GM23338 (cell line): ENCODE results near the gene SYK. TPM values are rescaled to one million over a fixed set of nuclear protein-coding genes. Genes with fewer than 3 reads are reported as not detected.

ENCODE experiments used
- ATAC-seq: fragments of 200-7000 bp; cut with Tn5 transposase; 3 replicates; pipeline ENCODE4 v1.9.1; 2020
- DNase-seq: peaks from one replicate; pipeline ENCODE4 v3.0.0-alpha.2; 2015; ENCODE audit warnings: low spot score
- H2AFZ ChIP-seq: fragments of 200-600 bp; sonication (generic); 2 replicates; pipeline ENCODE4 v1.8.0; 2016; ENCODE audit warnings: antibody characterized with exemption, mild to moderate bottlenecking, moderate library complexity
- H3F3A ChIP-seq: fragments of 200-600 bp; sonication (generic); replicated peaks from 2 replicates; pipeline ENCODE4 v1.8.0; 2017; ENCODE audit warnings: antibody characterized with exemption, mixed run types, low read depth
- H3K27ac ChIP-seq: fragments of 200-600 bp; sonication (generic); 2 replicates; pipeline ENCODE4 v1.6.1; 2016; ENCODE audit warnings: low read depth
- H3K27me3 ChIP-seq: fragments of 200-600 bp; sonication (generic); 2 replicates; pipeline ENCODE4 v1.8.0; 2016; ENCODE audit warnings: mild to moderate bottlenecking, mixed run types, moderate library complexity; ENCODE audit not compliant: insufficient read depth
- H3K36me3 ChIP-seq: fragments of 200-600 bp; sonication (generic); 2 replicates; pipeline ENCODE4 v1.8.0; 2016; ENCODE audit warnings: mild to moderate bottlenecking; ENCODE audit not compliant: insufficient read depth
- H3K4me1 ChIP-seq: fragments of 200-600 bp; sonication (generic); 2 replicates; pipeline ENCODE4 v1.8.0; 2016; ENCODE audit warnings: mild to moderate bottlenecking, moderate library complexity; ENCODE audit not compliant: insufficient read depth
- H3K4me2 ChIP-seq: fragments of 200-600 bp; sonication (generic); 2 replicates; pipeline ENCODE4 v1.7.1; 2017; ENCODE audit warnings: mixed run types
- H3K4me3 ChIP-seq: fragments of 200-600 bp; sonication (generic); 2 replicates; pipeline ENCODE4 v1.6.1; 2016; ENCODE audit warnings: mixed run types
- H3K79me2 ChIP-seq: fragments of 200-600 bp; sonication (generic); replicated peaks from 2 replicates; pipeline ENCODE4 v1.8.0; 2017; ENCODE audit warnings: mild to moderate bottlenecking; ENCODE audit not compliant: insufficient read depth
- H3K9me2 ChIP-seq: fragments of 200-600 bp; sonication (generic); 2 replicates; pipeline ENCODE4 v1.8.0; 2017; ENCODE audit not compliant: insufficient read depth
- H4K20me1 ChIP-seq: fragments of 200-600 bp; sonication (generic); replicated peaks from 2 replicates; pipeline ENCODE4 v1.8.0; 2017; ENCODE audit warnings: mild to moderate bottlenecking; ENCODE audit not compliant: insufficient read depth
- H3K27ac Mint-ChIP-seq: 2 replicates; pipeline ENCODE4 v1.8.0; 2020; ENCODE audit warnings: inconsistent platforms, mild to moderate bottlenecking, moderate library complexity, mixed read lengths
- H3K27me3 Mint-ChIP-seq: 3 replicates; pipeline ENCODE4 v1.8.0; 2022; ENCODE audit warnings: low read depth, mild to moderate bottlenecking, moderate library complexity, mixed read lengths, inconsistent platforms; ENCODE audit not compliant: insufficient read depth, poor library complexity
- H3K36me3 Mint-ChIP-seq: 3 replicates; pipeline ENCODE4 v1.8.0; 2021; ENCODE audit warnings: low read depth, mild to moderate bottlenecking, inconsistent platforms, moderate library complexity, mixed read lengths
- H3K4me1 Mint-ChIP-seq: 3 replicates; pipeline ENCODE4 v1.8.0; 2020; ENCODE audit warnings: mild to moderate bottlenecking, inconsistent platforms, mixed read lengths
- H3K4me3 Mint-ChIP-seq: 3 replicates; pipeline ENCODE4 v1.8.0; 2021; ENCODE audit warnings: moderate library complexity, mild to moderate bottlenecking, inconsistent platforms, mixed read lengths
- H3K9me3 Mint-ChIP-seq: 3 replicates; pipeline ENCODE4 v1.8.0; 2020; ENCODE audit warnings: moderate library complexity, mild to moderate bottlenecking, inconsistent platforms, mixed read lengths
- CREB1 ChIP-seq: fragments of 250-450 bp; sonication (Bioruptor Pico); IDR thresholded peaks from 2 replicates; pipeline ENCODE4 v1.5.0; 2020; ENCODE audit warnings: low read depth, mild to moderate bottlenecking, moderate library complexity
- CTCF ChIP-seq, 2 experiments: fragments of 200-600 bp in 1 of 2; sonication (generic) in 1 of 2; conservative IDR thresholded peaks; 2 replicates each; pipeline versions ENCODE4 v1.5.1 to v1.6.1; 2016 to 2017; ENCODE audit warnings: antibody characterized with exemption in 2 of 2, low read depth in 2 of 2, mild to moderate bottlenecking in 2 of 2, moderate library complexity in 1 of 2
- EZH2 ChIP-seq: fragments of 200-600 bp; sonication (generic); IDR thresholded peaks from one replicate; pipeline ENCODE4 v1.8.0; 2017; ENCODE audit warnings: antibody characterized with exemption, mild to moderate bottlenecking, low read depth; ENCODE audit not compliant: unreplicated experiment
- JUNB ChIP-seq: IDR thresholded peaks from one replicate; pipeline ENCODE4 v1.6.1; 2016; ENCODE audit warnings: antibody characterized with exemption; ENCODE audit not compliant: unreplicated experiment
- NANOG ChIP-seq: IDR thresholded peaks from 2 replicates; pipeline ENCODE4 v1.6.1; 2016; ENCODE audit warnings: antibody characterized with exemption, borderline replicate concordance
- POLR2AphosphoS5 ChIP-seq: IDR thresholded peaks from 2 replicates; pipeline ENCODE4 v1.6.1; 2016; ENCODE audit warnings: antibody characterized with exemption, low read depth
- REST ChIP-seq: IDR thresholded peaks from one replicate; pipeline ENCODE4 v1.6.1; 2018; ENCODE audit warnings: antibody characterized with exemption; ENCODE audit not compliant: unreplicated experiment
- STAT1 ChIP-seq: IDR thresholded peaks from one replicate; pipeline ENCODE4 v1.6.1; 2016; ENCODE audit warnings: antibody characterized with exemption; ENCODE audit not compliant: unreplicated experiment
- ZNF114 ChIP-seq: fragments of 250-450 bp; sonication (Bioruptor Pico); IDR thresholded peaks from 2 replicates; pipeline ENCODE4 v1.5.0; 2020; ENCODE audit warnings: mild to moderate bottlenecking, moderate library complexity
- ZNF462 ChIP-seq: fragments of 250-450 bp; sonication (Bioruptor Pico); IDR thresholded peaks from 2 replicates; pipeline ENCODE4 v1.5.0; 2020; ENCODE audit warnings: mild to moderate bottlenecking, moderate library complexity
- polyA plus RNA-seq: library from polyadenylated mRNA; unstranded; fragments of >200 nt; fragmentation: Nextera tagmentation; extraction: Ambion mirVana; gene quantifications from 2 replicates; pipeline ENCODE4 v1.2.1, GENCODE V29; 2016
- total RNA-seq: library from RNA; depleted of rRNA; stranded (reverse); fragments of >200 nt; shearing (Covaris generic); gene quantifications from 2 replicates; pipeline ENCODE4 v1.2.3, GENCODE V29; 2014

SYK gene
- total and polyA plus RNA-seq, 2 experiments from 2014 or later = 1.5 to 5.8 TPM

- Histone ChIP-seq H3F3A (no peaks in the 10 kb centered on the region), H3K4me2 (no peak overlapping the region), H3K4me3 (no peak overlapping the region), H3K4me1 (peaks cover 2% of the 10 kb centered on the region; the same call in 1 of the 2 replicates), H3K36me3 (no peaks in the 10 kb centered on the region), H3K9me2 (no peaks in the 10 kb centered on the region), H4K20me1 (no peaks in the 10 kb centered on the region), H3K27ac (no peak overlapping the region), H3K79me2 (no peaks in the 10 kb centered on the region), H3K27me3 (no peaks in the 10 kb centered on the region), H2AFZ (no peak overlapping the region)
- no peak for ATAC-seq
- Mint-ChIP-seq H3K36me3 (no peaks in the 10 kb centered on the region), H3K27ac (no peak overlapping the region), H3K27me3 (no peaks in the 10 kb centered on the region), H3K9me3 (no peaks in the 10 kb centered on the region), H3K4me1 (no peaks in the 10 kb centered on the region), H3K4me3 (no peak overlapping the region)
- DNase-seq = no peak
- TF ChIP-seq ZNF114 = no peak
- TF ChIP-seq CTCF (conservative IDR thresholded peaks at IDR 0.05; ENCODE audit: low read depth in 2 of 2) = no peak
- TF ChIP-seq EZH2 = no peak
- TF ChIP-seq POLR2AphosphoS5 = no peak
- TF ChIP-seq REST = no peak
- TF ChIP-seq JUNB = no peak
- TF ChIP-seq ZNF462 (CRISPR knock-in tag) = no peak
- TF ChIP-seq CREB1 (CRISPR knock-in tag) = no peak
- TF ChIP-seq STAT1 = no peak
- no peak for TF ChIP-seq NANOG
These were observed 124.1 kb downstream of the SYK start for GRCh38 chr9:90925581-90926257.
